OCI-LY7 (cell line): ENCODE results near the gene CAPN14.

Experiments
- CTCF ChIP-seq: fragments of 200-600 bp; sonication (generic); conservative IDR thresholded peaks from 2 replicates; pipeline ENCODE4 v1.5.1; 2014; ENCODE audit warnings: mild to moderate bottlenecking, antibody characterized with exemption, low read length, moderate library complexity, mixed read lengths
- EZH2phosphoT487 ChIP-seq: fragments of 200-600 bp; sonication (generic); IDR thresholded peaks from 2 replicates; pipeline ENCODE4 v1.6.1; 2018; ENCODE audit warnings: low read depth, borderline replicate concordance, mild to moderate bottlenecking, mixed run types, antibody characterized with exemption, low read length, moderate library complexity, mixed read lengths

GRCh38 chr2:31244101-31244500 is 26.8 kb upstream of the CAPN14 start:
- TF ChIP-seq CTCF (no peak), EZH2phosphoT487 (no peak)
